ENCODE data around the gene ANO2.

- no peak for TF ChIP-seq CTCF (IDR thresholded peaks at IDR 0.05; ENCODE audit: low read depth, low read length)
- TF ChIP-seq, protein P1, sequence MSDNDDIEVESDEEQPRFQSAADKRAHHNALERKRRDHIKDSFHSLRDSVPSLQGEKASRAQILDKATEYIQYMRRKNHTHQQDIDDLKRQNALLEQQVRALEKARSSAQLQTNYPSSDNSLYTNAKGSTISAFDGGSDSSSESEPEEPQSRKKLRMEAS (IDR thresholded peaks at IDR 0.05; ENCODE audit: low read depth, low read length): no peak
Observed at GRCh38 chr12:5688226-5688625, 256.8 kb downstream of the ANO2 start.

Data from NB4 (cell line).